NCI-H748 (cell line): ENCODE data around the gene ADIPOR2.

Experiments used
- DNase-seq: peaks from one replicate; lab custom pipeline; 2025; ENCODE audit not compliant: unreplicated experiment; lab: John Stamatoyannopoulos, UW

ADIPOR2 gene

GRCh38 chr12:1797011-1797901 is 106.4 kb downstream of the ADIPOR2 start:
- no peak for DNase-seq

GRCh38 chr12:1797991-1798640 is 107.2 kb downstream of the ADIPOR2 start:
- no peak for DNase-seq

- no peak for DNase-seq
Measured at GRCh38 chr12:1798641-1799020, 107.8 kb downstream of the ADIPOR2 start.

GRCh38 chr12:1799051-1799881 is 108.4 kb downstream of the ADIPOR2 start:
- no peak for DNase-seq

- DNase-seq: no peak
Measured at GRCh38 chr12:1799882-1800400, 109.1 kb downstream of the ADIPOR2 start.

- DNase-seq: peak; percentile 30
Measured at GRCh38 chr12:1800401-1801302, 109.8 kb downstream of the ADIPOR2 start.

- DNase-seq: no peak
Measured at GRCh38 chr12:1801303-1801975, 110.6 kb downstream of the ADIPOR2 start.

GRCh38 chr12:1803736-1804135 is 112.9 kb downstream of the ADIPOR2 start:
- DNase-seq: no peak

- DNase-seq: peak; percentile 81
Measured at GRCh38 chr12:1804545-1805332, 113.9 kb downstream of the ADIPOR2 start.

- no peak for DNase-seq
Measured at GRCh38 chr12:1805441-1806081, 114.7 kb downstream of the ADIPOR2 start.

GRCh38 chr12:1806301-1807086 is 115.6 kb downstream of the ADIPOR2 start:
- no peak for DNase-seq

- no peak for DNase-seq
Measured at GRCh38 chr12:1807087-1807860, 116.4 kb downstream of the ADIPOR2 start.

- no peak for DNase-seq
Measured at GRCh38 chr12:1808036-1808797, 117.3 kb downstream of the ADIPOR2 start.

- DNase-seq: no peak
Measured at GRCh38 chr12:1808798-1809480, 118.1 kb downstream of the ADIPOR2 start.

- DNase-seq: no peak
Measured at GRCh38 chr12:1809591-1810190, 118.8 kb downstream of the ADIPOR2 start.
